HTR-8/SVneo (cell line): ENCODE results near the gene ATOH1.

Experiments
- DNase-seq: peaks from one replicate; pipeline ENCODE4 v3.0.0; 2011; ENCODE audit warnings: low spot score, mixed read lengths; ENCODE audit not compliant: insufficient read length
- FAIRE-seq: peaks from 2 replicates; lab custom pipeline; 2011; peaks lifted over from hg19 to GRCh38; lab: Jason Lieb, UNC

ATOH1 gene

DNA sequence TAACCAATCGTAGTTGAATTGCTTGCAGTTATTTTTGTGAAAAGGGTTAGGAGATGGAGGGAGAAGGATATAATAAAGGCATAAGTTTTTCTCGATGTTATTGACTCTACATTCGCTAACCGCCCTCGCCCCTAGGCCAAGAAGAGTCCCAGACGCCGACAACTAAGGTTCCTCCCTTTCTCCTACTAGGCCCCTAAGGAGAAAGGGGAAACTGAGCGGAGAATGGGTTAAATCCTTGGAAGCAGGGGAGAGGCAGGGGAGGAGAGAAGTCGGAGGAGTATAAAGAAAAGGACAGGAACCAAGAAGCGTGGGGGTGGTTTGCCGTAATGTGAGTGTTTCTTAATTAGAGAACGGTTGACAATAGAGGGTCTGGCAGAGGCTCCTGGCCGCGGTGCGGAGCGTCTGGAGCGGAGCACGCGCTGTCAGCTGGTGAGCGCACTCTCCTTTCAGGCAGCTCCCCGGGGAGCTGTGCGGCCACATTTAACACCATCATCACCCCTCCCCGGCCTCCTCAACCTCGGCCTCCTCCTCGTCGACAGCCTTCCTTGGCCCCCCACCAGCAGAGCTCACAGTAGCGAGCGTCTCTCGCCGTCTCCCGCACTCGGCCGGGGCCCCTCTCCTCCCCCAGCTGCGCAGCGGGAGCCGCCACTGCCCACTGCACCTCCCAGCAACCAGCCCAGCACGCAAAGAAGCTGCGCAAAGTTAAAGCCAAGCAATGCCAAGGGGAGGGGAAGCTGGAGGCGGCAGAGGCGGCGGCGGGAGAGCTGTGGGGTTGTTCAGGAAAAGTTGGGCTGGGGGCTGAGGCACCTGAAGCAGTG is 5.9 kb downstream of the ATOH1 start:
- DNase-seq: no peak
- FAIRE-seq: no peak

DNA sequence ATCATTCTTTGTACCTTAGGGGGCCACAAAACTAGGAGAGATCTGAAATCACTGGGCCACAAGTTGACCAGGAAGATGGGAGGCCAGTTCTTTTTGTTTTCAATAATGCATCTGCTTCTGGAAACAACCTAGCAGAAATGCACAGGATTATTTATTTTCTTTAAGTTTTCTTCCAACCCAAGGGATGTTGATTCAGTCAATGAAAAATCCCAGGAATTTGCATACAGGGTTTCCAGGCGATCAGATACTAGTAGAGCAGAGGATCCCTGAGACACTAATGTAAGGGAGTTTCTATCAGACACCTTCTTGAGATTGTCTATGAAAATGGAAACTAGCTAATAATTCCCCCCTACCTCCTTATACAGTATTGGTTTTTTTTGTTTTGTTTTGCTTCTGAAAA is 7.4 kb downstream of the ATOH1 start:
- FAIRE-seq: no peak
- DNase-seq: no peak

DNA sequence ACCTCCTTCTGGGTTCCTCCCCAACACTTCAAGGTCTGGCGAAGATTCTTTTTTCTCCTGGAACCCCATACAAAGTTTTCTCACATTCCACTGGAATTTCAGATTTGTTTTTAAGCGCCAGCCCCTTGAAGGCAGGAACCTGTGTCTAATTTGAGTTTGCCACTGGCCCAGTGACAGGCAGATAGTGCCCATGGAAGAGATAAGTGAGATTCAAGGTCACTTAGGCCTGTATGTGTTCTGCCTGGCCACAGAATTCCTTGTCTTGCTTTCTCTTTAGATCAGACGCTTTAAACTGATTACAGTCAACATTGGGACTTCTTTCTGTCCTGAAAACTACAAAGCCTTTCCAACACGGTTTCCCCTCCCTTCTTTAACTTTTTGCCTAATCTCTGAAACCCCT is 11.2 kb downstream of the ATOH1 start:
- DNase-seq (no peak), FAIRE-seq (no peak)

DNA sequence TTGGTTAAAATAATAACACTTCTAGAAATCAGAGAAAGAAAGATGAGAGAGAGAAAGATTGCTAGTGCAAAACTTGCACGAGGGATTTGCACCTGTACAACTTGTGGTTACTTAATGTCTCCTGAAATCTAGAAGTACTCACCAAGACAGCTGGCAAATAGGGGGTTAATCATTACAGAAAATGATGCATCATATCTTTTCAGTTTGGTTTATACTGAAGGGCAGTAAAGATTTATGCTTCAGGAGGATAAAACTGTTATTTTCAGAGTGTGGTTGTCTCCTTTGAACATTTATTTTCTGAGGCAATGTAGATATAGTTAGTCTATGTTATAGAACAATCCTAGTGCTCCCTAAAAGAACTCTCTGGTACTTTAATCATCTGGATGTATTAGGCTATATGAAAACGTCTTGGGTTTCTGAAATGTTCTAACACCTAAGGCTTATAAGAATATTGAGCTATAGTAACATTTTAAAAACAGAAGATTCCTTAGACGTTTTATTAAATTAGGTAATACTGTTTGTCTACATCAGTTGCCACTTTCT is 13.3 kb downstream of the ATOH1 start:
- FAIRE-seq: no peak
- DNase-seq: no peak

DNA sequence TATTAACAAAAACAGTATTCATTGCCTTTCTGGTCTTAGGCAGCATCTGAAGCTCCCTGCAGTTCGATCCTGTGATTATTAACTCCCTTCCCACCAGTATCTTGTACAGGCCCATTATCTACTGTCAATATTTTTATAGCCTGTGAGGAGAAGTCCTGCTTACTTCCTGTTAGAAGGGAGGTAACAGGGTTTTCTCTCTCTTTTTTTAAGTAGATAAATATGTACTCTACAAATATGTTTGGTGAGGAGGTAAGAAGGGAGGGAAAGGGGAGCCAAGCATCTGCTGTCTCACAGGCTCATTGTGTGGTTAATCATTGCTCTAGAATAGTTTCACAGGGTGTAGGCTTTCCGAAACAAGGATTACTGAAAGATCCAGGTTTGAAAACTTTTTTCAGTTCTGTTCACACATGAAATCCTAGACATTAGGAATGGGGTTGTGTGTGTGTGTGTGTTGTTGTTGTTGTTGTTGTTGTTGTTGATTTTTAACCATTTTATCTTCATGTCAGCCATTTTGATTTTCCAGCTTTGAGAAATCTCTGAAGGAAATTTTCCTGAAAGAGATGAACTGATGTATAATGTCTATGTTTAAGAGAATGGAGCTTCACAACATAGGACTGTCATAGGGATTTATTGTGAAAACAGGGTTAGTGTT is 14.2 kb downstream of the ATOH1 start:
- DNase-seq (no peak), FAIRE-seq (no peak)

DNA sequence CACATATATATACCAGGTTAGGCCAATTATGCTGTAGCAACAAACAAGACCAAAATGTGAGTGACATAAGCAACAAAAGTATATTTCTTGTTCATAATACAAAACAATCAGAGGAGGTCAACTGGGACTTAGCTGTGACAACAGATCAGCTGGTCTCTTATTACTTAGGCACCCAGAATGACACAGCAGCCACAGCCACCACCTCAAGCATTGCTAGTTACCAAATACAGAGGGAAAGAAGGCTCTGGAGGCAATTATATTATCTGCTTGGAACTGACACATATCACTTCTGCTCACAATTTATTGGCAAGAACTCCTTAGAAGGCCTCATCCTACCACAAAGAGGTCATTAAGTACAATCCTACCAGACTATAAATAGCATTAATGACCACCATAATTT is 15.2 kb downstream of the ATOH1 start:
- DNase-seq (no peak), FAIRE-seq (no peak)

DNA sequence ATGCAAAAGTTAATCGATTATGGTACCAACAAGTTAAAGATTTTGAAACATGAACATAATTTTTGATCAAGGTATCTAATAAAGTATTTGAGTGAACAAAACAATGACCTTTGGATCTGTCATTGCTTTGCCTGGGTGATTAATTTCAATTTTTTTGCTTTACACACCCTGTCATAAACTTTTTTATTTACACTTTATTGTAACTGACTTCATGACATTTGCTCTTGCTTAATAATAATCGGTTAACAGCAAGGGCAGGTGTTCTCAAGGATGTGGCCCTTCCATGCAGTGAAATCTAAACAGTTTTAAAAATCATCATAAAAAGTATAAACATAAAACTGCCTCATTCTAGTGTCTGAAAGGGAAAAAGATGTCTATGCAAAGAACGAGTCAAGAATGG is 24.1 kb downstream of the ATOH1 start:
- FAIRE-seq: no peak
- no peak for DNase-seq

DNA sequence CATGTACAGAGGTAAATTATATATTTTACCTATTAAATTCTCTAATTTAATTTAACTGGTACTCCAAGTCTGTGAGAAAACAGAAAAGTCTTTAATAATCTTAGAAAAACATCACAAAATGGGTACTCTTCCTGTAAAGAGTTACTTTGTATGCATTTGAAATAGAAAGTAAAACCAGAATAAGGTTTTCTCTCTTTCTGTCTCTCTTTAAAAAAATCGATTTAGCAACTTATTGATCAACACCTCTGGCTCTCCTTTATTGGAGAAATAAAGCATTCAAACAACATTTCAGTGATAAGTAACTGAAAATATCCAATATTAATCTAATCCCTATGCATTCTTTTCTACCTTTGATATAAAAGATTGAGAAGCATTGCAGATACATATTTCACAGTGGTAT is 27.4 kb downstream of the ATOH1 start:
- FAIRE-seq: no peak
- DNase-seq: no peak

DNA sequence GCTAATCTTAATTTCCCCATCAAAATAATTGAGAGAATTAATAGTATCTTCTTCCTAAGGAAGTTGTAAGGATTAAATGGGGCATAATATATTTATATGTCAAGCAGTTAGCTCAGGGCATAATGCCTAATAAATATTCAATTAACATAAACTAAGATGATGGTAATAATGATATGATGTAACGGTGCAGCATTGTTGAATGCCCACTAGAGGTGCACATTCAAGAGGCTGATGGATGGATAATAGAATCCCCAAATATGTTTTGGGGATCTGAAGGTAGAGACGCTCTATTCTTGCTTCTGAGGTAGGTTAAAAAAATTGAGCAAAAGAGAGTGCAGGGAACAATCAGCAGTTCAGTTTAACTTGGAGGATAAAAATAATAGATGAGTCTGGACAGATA is 37.1 kb downstream of the ATOH1 start:
- FAIRE-seq (no peak), DNase-seq (no peak)

DNA sequence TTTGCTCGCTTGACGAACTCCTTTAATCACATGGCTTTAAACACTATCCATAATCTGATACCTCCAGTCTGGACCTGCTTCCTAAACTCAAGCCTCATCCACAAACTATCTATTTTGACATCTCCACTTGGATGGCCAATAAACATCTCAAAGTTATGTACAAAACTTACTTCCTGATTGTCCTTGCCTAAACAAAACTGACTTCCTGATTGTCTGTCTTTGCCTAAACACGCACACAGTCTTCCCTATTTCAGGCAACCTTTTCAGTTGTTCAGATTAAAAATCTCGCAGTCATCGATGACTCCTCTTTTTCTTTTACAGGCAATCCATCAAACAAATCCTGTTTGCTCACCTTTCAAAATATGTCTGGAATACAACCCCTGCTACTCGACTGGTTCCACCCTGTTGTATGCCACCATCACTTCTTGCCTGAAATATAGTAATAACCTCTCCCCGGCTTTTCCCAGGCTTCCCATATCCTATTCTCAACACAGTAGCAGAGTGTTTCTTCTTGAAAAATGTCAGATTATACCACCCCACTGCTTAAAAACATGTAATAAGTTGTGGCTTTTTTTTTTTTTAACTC is 39.0 kb downstream of the ATOH1 start:
- no peak for DNase-seq
- FAIRE-seq: no peak

DNA sequence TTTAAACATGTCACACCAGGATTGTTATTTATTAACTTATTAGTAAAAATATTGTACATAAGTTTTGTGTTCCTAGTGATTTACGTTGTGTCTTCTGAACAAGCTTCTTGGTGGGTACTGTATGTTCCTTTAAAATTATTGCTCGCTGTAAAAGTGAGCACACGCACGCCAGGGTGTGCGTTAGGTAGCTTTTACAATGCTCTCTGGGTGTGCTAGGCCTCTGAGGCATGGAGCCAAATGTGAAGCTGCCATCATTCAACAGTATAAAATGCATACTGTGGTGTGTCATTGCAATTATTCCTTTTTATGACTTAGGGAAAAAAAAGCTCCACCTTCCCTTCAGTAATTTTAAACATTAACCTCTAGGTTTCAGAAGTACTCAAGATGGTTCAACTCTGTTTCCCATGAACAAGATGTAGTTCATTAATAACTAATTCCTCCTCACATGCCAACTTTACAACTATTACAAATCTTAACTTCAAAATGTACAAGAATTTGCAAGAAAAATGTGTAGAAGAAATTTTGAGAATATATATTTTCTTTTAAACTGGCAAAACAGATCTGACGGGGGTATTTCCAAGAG is 42.4 kb downstream of the ATOH1 start:
- no peak for FAIRE-seq
- no peak for DNase-seq

DNA sequence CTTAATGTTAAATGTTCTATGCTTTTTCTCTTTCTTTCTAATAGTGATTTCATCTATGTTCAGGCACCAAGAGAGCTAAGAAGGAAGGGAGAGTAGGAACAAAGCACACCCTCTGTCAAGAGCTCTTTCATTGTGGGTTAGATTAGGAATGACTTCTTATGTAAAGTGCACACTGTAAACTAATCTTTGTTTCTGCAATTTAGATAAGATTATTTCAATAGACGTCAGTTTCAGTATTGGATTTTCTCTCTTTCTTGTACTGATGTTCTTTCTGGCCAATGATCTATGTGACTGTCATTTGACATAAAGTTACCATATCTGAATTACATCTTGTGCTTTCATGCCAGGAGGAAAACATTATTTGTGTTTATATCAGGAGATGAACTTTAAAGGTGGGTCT is 48.2 kb downstream of the ATOH1 start:
- FAIRE-seq (no peak), DNase-seq (no peak)

DNA sequence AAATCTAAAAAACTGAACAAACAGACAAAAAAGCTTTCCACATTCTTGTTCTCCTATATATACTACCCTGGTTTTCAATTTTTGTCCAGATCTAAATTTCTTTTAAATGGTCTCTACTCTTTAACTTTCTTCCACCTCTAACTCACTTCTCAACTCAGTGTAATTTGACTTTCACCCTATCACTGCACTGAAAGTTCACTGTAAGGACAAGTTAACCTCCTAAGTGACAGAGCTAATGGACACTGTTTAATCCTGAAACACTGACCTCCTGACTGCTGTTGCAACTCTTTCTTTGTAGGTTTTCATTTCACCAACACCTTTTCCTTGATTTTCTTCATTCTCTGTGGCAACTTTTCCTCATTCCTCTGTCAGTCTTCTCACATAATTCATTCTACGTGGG is 50.0 kb downstream of the ATOH1 start:
- no peak for FAIRE-seq
- no peak for DNase-seq

DNA sequence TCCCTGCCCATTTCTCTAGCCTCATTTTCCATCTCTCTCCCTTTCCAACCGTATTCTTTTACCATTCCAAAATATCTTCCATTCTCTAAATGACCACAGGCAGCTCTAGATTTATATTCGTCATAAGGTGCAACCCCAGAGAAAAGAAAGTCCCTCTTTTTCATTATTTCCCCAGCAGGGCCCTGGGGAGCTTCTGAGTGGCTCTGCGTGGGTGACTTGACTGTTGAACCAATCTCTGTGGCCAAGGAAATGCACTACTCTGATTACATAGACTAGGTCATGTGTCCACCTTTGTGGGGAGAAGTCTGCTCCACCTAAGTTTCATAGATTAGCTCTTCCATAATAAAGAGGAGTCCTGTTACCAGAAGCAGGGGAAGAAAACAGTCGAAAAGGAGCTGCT is 51.4 kb downstream of the ATOH1 start:
- FAIRE-seq (no peak), DNase-seq (no peak)
